ENCODE measurements around the gene GLRA1.

DNA sequence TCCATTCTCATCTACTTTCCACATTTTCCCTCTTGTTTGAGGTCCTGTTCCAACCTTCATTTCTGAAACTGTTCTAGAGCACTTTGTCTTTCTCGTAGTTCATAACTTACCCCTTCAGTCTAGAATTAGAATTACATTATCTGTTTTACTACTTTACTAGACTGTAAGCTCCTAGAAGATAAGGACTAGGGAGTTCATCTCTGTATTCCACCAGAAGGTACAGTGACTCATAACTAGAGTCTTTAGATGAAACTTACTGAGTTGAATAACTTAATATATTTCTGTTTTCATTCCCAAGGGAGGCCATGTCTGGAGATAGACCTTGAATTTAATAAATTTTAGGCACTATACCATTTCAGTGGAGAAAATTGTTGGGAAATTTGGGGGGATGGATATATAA is 114.2 kb downstream of the GLRA1 start:
- TF ChIP-seq EZH2 (IDR thresholded peaks at IDR 0.05) (no peak), POLR2AphosphoS5 (IDR thresholded peaks at IDR 0.05; ENCODE audit: borderline replicate concordance, low read depth, low read length) (no peak)

All from SK-N-MC (cell line).